ENCODE measurements around the gene LYPLAL1.

Gene LYPLAL1

GRCh38 chr1:219202567-219202966, 28.9 kb downstream of the LYPLAL1 start:
- Histone ChIP-seq H3K4me1 (ENCODE audit: low read length) (peaks cover 3% of the 10 kb centered on the region; the same call in 1 of the 2 replicates), H3K9me3 (ENCODE audit: insufficient read depth, low read length) (no peaks in the 10 kb centered on the region), H3K79me2 (ENCODE audit: low read length) (no peaks in the 10 kb centered on the region), H3K9ac (ENCODE audit: low read length) (no peak overlapping the region), H3K27me3 (ENCODE audit: low read depth, low read length) (no peaks in the 10 kb centered on the region), H3K27ac (ENCODE audit: low read length) (no peak overlapping the region), H4K20me1 (ENCODE audit: insufficient read depth, low read length) (0 out of 2 replicates have a peak, but pooled peaks cover 6% of the 10 kb centered on the region), H3K4me2 (ENCODE audit: low read length) (no peak overlapping the region), H3K36me3 (replicated peaks; ENCODE audit: low read depth, low read length) (peaks cover 6% of the 10 kb centered on the region), H2AFZ (ENCODE audit: low read depth, low read length) (no peak overlapping the region), H3K4me3 (ENCODE audit: low read length) (no peak overlapping the region)
- TF ChIP-seq EZH2phosphoT487 (IDR thresholded peaks at IDR 0.05; ENCODE audit: low read depth) (no peak), CTCF (IDR thresholded peaks at IDR 0.05; ENCODE audit: low read depth, low read length) (no peak)

GRCh38 chr1:219206350-219206749, 32.7 kb downstream of the LYPLAL1 start:
- H3K4me2 ChIP-seq (ENCODE audit: low read length), result no peak overlapping the region
- no peak overlapping the region for H3K27ac ChIP-seq (ENCODE audit: low read length)

GRCh38 chr1:219209578-219209977, 35.9 kb downstream of the LYPLAL1 start:
- Histone ChIP-seq H3K36me3 (replicated peaks; ENCODE audit: low read depth, low read length) (peaks cover 12% of the 10 kb centered on the region), H3K4me1 (ENCODE audit: low read length) (no peaks in the 10 kb centered on the region), H3K9me3 (ENCODE audit: insufficient read depth, low read length) (no peaks in the 10 kb centered on the region), H3K27ac (ENCODE audit: low read length) (no peak overlapping the region), H2AFZ (ENCODE audit: low read depth, low read length) (no peak overlapping the region), H3K79me2 (ENCODE audit: low read length) (no peaks in the 10 kb centered on the region), H3K9ac (ENCODE audit: low read length) (no peak overlapping the region), H4K20me1 (ENCODE audit: insufficient read depth, low read length) (no peaks in the 10 kb centered on the region), H3K27me3 (ENCODE audit: low read depth, low read length) (no peaks in the 10 kb centered on the region), H3K4me3 (ENCODE audit: low read length) (no peak overlapping the region), H3K4me2 (ENCODE audit: low read length) (no peak overlapping the region)
- TF ChIP-seq CTCF (IDR thresholded peaks at IDR 0.05; ENCODE audit: low read depth, low read length) (no peak), EZH2phosphoT487 (IDR thresholded peaks at IDR 0.05; ENCODE audit: low read depth) (no peak)

More at GRCh38 chr1:219206350-219206749, 32.7 kb downstream of the LYPLAL1 start:
- Histone ChIP-seq H3K9me3 (ENCODE audit: insufficient read depth, low read length) (no peaks in the 10 kb centered on the region), H3K27me3 (ENCODE audit: low read depth, low read length) (no peaks in the 10 kb centered on the region), H3K9ac (ENCODE audit: low read length) (no peak overlapping the region), H3K79me2 (ENCODE audit: low read length) (no peaks in the 10 kb centered on the region), H3K4me3 (ENCODE audit: low read length) (no peak overlapping the region), H4K20me1 (ENCODE audit: insufficient read depth, low read length) (0 out of 2 replicates have a peak, but pooled peaks cover 6% of the 10 kb centered on the region), H2AFZ (ENCODE audit: low read depth, low read length) (no peak overlapping the region), H3K36me3 (replicated peaks; ENCODE audit: low read depth, low read length) (peaks cover 6% of the 10 kb centered on the region), H3K4me1 (ENCODE audit: low read length) (peaks cover 3% of the 10 kb centered on the region; the same call in 1 of the 2 replicates)
- no peak for TF ChIP-seq CTCF (IDR thresholded peaks at IDR 0.05; ENCODE audit: low read depth, low read length)
- no peak for TF ChIP-seq EZH2phosphoT487 (IDR thresholded peaks at IDR 0.05; ENCODE audit: low read depth)

- Histone ChIP-seq H3K9ac (ENCODE audit: low read length) (no peak overlapping the region), H3K27me3 (ENCODE audit: low read depth, low read length) (no peaks in the 10 kb centered on the region), H3K79me2 (ENCODE audit: low read length) (no peaks in the 10 kb centered on the region), H2AFZ (ENCODE audit: low read depth, low read length) (no peak overlapping the region), H3K4me3 (ENCODE audit: low read length) (no peak overlapping the region), H3K36me3 (replicated peaks; ENCODE audit: low read depth, low read length) (peaks cover 12% of the 10 kb centered on the region), H3K9me3 (ENCODE audit: insufficient read depth, low read length) (no peaks in the 10 kb centered on the region), H3K27ac (ENCODE audit: low read length) (no peak overlapping the region), H3K4me1 (ENCODE audit: low read length) (no peaks in the 10 kb centered on the region), H3K4me2 (ENCODE audit: low read length) (no peak overlapping the region), H4K20me1 (ENCODE audit: insufficient read depth, low read length) (no peaks in the 10 kb centered on the region)
- TF ChIP-seq EZH2phosphoT487 (IDR thresholded peaks at IDR 0.05; ENCODE audit: low read depth) (no peak), CTCF (IDR thresholded peaks at IDR 0.05; ENCODE audit: low read depth, low read length) (no peak)
Measured at GRCh38 chr1:219210067-219210466, 36.4 kb downstream of the LYPLAL1 start.

Data from OCI-LY3 (cell line).